Panc1 (cell line): ENCODE results near the gene EXOC6B. TPM values are rescaled to one million over a fixed set of nuclear protein-coding genes. Genes with fewer than 3 reads are reported as not detected.

Source experiments
- ATAC-seq: fragments of 200-7000 bp; cut with Tn5 transposase; 2 replicates; pipeline ENCODE4 v1.9.1; 2020; ENCODE audit warnings: mild to moderate bottlenecking, moderate library complexity
- BruUV-seq: library from RNA; stranded (reverse); fragments of 400-500 nt; replicated peaks from 2 replicates; lab custom pipeline; 2021; lab: Mats Ljungman, UMichigan
- CTCF ChIA-PET: fragments of 300-600 bp; sonication (Branson Sonifier 250); formaldehyde crosslinking; loops from one replicate; lab custom pipeline; 2022; ENCODE audit warnings: antibody characterized with exemption; lab: Charles Lee
- POLR2A ChIA-PET: fragments of 300-600 bp; sonication (Branson Sonifier 250); formaldehyde crosslinking; loops from one replicate; lab custom pipeline; 2022; ENCODE audit warnings: antibody characterized with exemption; lab: Charles Lee
- DNase-seq: peaks from one replicate; pipeline ENCODE4 v3.0.0-alpha.2; 2010; ENCODE audit warnings: low read depth, low spot score
- H3K27ac ChIP-seq: 2 replicates; pipeline ENCODE4 v1.5.1; 2011; ENCODE audit warnings: mild to moderate bottlenecking, low read length, inconsistent platforms
- H3K27me3 ChIP-seq: fragments of 200-500 bp; sonication (Bioruptor generic); 2 replicates; pipeline ENCODE4 v1.6.0; 2014; ENCODE audit warnings: low read length, inconsistent platforms; ENCODE audit not compliant: control insufficient read depth, insufficient read depth
- H3K36me3 ChIP-seq: fragments of 200-500 bp; sonication (Bioruptor generic); 2 replicates; pipeline ENCODE4 v1.5.1; 2014; ENCODE audit warnings: inconsistent platforms, mild to moderate bottlenecking, low read length, moderate library complexity; ENCODE audit not compliant: control insufficient read depth, insufficient read depth
- H3K4me1 ChIP-seq: 2 replicates; pipeline ENCODE4 v1.5.1; 2011; ENCODE audit warnings: inconsistent platforms, mild to moderate bottlenecking, low read length, moderate library complexity; ENCODE audit not compliant: control insufficient read depth, insufficient read depth
- H3K4me3 ChIP-seq, 2 experiments: 2 replicates each; pipeline ENCODE4 v1.5.1; 2011 to 2012; ENCODE audit warnings: low read depth in 2 of 2, low read length in 2 of 2, mild to moderate bottlenecking in 2 of 2, inconsistent platforms in 1 of 2, moderate library complexity in 1 of 2
- H3K9me3 ChIP-seq: fragments of 200-500 bp; sonication (Bioruptor generic); 2 replicates; pipeline ENCODE4 v1.5.1; 2014; ENCODE audit warnings: low read depth, mild to moderate bottlenecking, inconsistent platforms, low read length, moderate library complexity; ENCODE audit not compliant: control insufficient read depth, insufficient read depth
- CTCF ChIP-seq: fragments of 450-650 bp; IDR thresholded peaks from 2 replicates; pipeline ENCODE4 v1.5.1; 2017; ENCODE audit warnings: mild to moderate bottlenecking
- POLR2AphosphoS5 ChIP-seq: IDR thresholded peaks from 2 replicates; pipeline ENCODE4 v1.6.1; 2012; ENCODE audit warnings: mild to moderate bottlenecking, low read depth, low read length, moderate library complexity
- REST ChIP-seq, 2 experiments: IDR thresholded peaks; 2 replicates each; pipeline ENCODE4 v1.6.1; 2011 to 2012; ENCODE audit warnings: low read depth in 2 of 2, control low read depth in 1 of 2, low read length in 1 of 2, mild to moderate bottlenecking in 1 of 2, moderate library complexity in 1 of 2; ENCODE audit not compliant: insufficient read depth in 1 of 2
- SIN3A ChIP-seq: IDR thresholded peaks from 2 replicates; pipeline ENCODE4 v1.6.1; 2012; ENCODE audit warnings: low read depth, mild to moderate bottlenecking, low read length, moderate library complexity, borderline replicate concordance; ENCODE audit not compliant: insufficient read depth
- TCF7L2 ChIP-seq: IDR thresholded peaks from 2 replicates; pipeline ENCODE4 v1.6.1; 2011; ENCODE audit warnings: mild to moderate bottlenecking, low read depth, low read length, inconsistent platforms
- in situ Hi-C: cut with HindIII; loops from 2 replicates; pipeline ENCODE4 v1.10.0; 2016; ENCODE audit warnings: low sequenced_read_pairs, low pct_unique_long_range_greater_than_20kb
- intact Hi-C: fragments of 100-400 bp; cut with micrococcal nuclease; formaldehyde crosslinking; loops from one replicate; pipeline ENCODE4 v1.10.0; 2022; ENCODE audit not compliant: unreplicated experiment
- total RNA-seq: library from RNA; stranded (reverse); gene quantifications from one replicate; pipeline ENCODE4 v1.2.1, GENCODE V29; 2021; ENCODE audit not compliant: unreplicated experiment

EXOC6B gene
- total RNA-seq, 1 experiment from 2014 or later: 23.2 TPM

GRCh38 chr2:72271276-72271614 is 554.6 kb downstream of the EXOC6B start:
- Histone ChIP-seq H3K27me3 (no peaks in the 10 kb centered on the region), H3K4me3 (no peak overlapping the region), H3K4me1 (no peaks in the 10 kb centered on the region), H3K36me3 (no peaks in the 10 kb centered on the region), H3K9me3 (no peaks in the 10 kb centered on the region), H3K27ac (no peak overlapping the region)
- in situ Hi-C loops (no loop called here), intact Hi-C loops (no loop called here)
- ChIA-PET POLR2A (no interaction called here), CTCF (no interaction called here)
- BruUV-seq: no TSS peak
- TF ChIP-seq POLR2AphosphoS5 (no peak), REST (IDR thresholded peaks at IDR 0.05; ENCODE audit: insufficient read depth in 1 of 2, low read depth in 2 of 2, low read length in 1 of 2) (no peak), TCF7L2 (no peak), CTCF (no peak), SIN3A (no peak)
- DNase-seq: no peak
- ATAC-seq: no peak

DNA sequence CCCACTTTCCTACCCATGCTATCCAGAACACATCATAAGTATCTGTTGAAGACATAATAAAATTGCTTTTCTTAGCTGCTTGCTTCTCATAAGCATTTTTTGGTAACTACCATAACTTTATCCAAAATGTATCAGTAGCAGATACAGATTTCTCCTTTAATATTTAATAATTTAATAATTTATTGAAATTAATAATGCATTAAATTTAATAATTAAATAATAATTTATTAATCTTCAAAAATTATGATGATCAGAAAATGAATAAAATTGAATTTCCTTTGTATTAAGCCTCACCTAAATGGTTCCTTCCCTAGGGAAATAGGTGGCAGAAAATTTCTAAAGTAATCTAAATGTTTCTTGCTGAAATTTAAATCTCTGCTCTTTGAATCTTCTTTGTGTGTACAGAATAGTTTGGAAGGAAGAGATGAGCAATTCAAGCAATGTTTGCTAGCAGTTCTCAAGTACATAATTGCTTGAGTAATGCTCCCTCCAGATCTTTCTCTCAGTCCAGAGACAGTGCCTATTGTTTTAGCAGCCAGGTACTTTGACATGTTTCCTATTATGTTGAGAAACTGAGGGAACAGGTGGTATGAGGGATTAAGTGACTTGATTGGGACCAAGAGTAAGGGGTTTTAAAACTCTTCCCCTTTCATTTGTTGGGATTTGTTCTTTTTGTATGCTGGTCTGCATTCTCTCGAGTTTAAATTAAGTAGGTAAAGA is 555.1 kb downstream of the EXOC6B start:
- ChIA-PET POLR2A (no interaction called here), CTCF (no interaction called here)
- Histone ChIP-seq H3K4me1 (no peaks in the 10 kb centered on the region), H3K27ac (no peak overlapping the region), H3K9me3 (no peaks in the 10 kb centered on the region), H3K27me3 (no peaks in the 10 kb centered on the region), H3K4me3 (no peak overlapping the region), H3K36me3 (no peaks in the 10 kb centered on the region)
- in situ Hi-C loops (no loop called here), intact Hi-C loops (no loop called here)
- TF ChIP-seq TCF7L2: no peak
- no peak for TF ChIP-seq REST (IDR thresholded peaks at IDR 0.05; ENCODE audit: insufficient read depth in 1 of 2, low read depth in 2 of 2, low read length in 1 of 2)
- TF ChIP-seq SIN3A: no peak
- TF ChIP-seq POLR2AphosphoS5: no peak
- no peak for TF ChIP-seq CTCF
- no TSS peak for BruUV-seq
- DNase-seq (no peak), ATAC-seq (no peak)
